GM12878 (cell line): Measurements from ENCODE around the gene RAB4B. TPM values are rescaled to one million over a fixed set of nuclear protein-coding genes. Genes with fewer than 3 reads are reported as not detected.
"Not testable (repeated sequence)": the region's sequence is repeated elsewhere in the genome, so short reads cannot be mapped to it uniquely, and the experiment has no call there.

ENCODE experiments used
- ATAC-seq: fragments of 200-7000 bp; cut with Tn5 transposase; 3 replicates; pipeline ENCODE4 v1.9.1; 2020; ENCODE audit warnings: mild to moderate bottlenecking, moderate library complexity
- BruUV-seq: library from RNA; stranded (reverse); fragments of 400-500 nt; replicated peaks from 2 replicates; lab custom pipeline; 2021; lab: Mats Ljungman, UMichigan
- CTCF ChIA-PET: fragments of 300-600 bp; sonication (Branson Sonifier 250); formaldehyde crosslinking; extraction: SDS; loops from one replicate; lab custom pipeline; 2021; ENCODE audit warnings: inconsistent platforms; lab: Yijun Ruan, JAX
- POLR2A ChIA-PET: fragments of 350-600 bp; formaldehyde crosslinking; extraction: SDS; loops from one replicate; lab custom pipeline; 2021; ENCODE audit warnings: inconsistent platforms; lab: Charles Lee
- RAD21 ChIA-PET: fragments of 300-600 bp; sonication (Branson Sonifier 250); formaldehyde crosslinking; loops from one replicate; lab custom pipeline; 2023; ENCODE audit warnings: antibody characterized with exemption; ENCODE audit not compliant: unreplicated experiment; lab: Charles Lee
- SMC1A ChIA-PET: fragments of 300-600 bp; sonication (Branson Sonifier 250); formaldehyde crosslinking; loops from one replicate; lab custom pipeline; 2023; ENCODE audit not compliant: unreplicated experiment, uncharacterized antibody; lab: Charles Lee
- DNase-seq: peaks from one replicate; pipeline ENCODE4 v3.0.0-alpha.2; 2011; ENCODE audit warnings: low read depth, low spot score
- FAIRE-seq: peaks from 3 replicates; lab custom pipeline; 2011; peaks lifted over from hg19 to GRCh38; lab: Jason Lieb, UNC
- H2AFZ ChIP-seq: 2 replicates; pipeline ENCODE4 v1.6.0; 2011; ENCODE audit warnings: low read depth, low read length, control low read depth; ENCODE audit not compliant: control insufficient read depth
- H3K27ac ChIP-seq: 2 replicates; pipeline ENCODE4 v1.5.1; 2011; ENCODE audit warnings: control low read depth; ENCODE audit not compliant: control insufficient read depth, insufficient read depth
- H3K27me3 ChIP-seq, 2 experiments: replicated peaks in 1 of 2; 2 replicates each; pipeline versions ENCODE4 v1.6.0 to v1.6.1; 2011; ENCODE audit warnings: low read length in 1 of 2; ENCODE audit not compliant: control insufficient read depth in 2 of 2, insufficient read depth in 2 of 2
- H3K36me3 ChIP-seq, 2 experiments: 2 replicates each; pipeline ENCODE4 v1.5.1; 2011; ENCODE audit warnings: low read length in 1 of 2; ENCODE audit not compliant: control insufficient read depth in 2 of 2, insufficient read depth in 2 of 2
- H3K4me1 ChIP-seq: 2 replicates; pipeline ENCODE4 v1.6.1; 2011; ENCODE audit warnings: mild to moderate bottlenecking, low read length, moderate library complexity, mixed read lengths; ENCODE audit not compliant: control insufficient read depth, insufficient read depth
- H3K4me2 ChIP-seq: 2 replicates; pipeline ENCODE4 v1.6.0; 2011; ENCODE audit warnings: control low read depth; ENCODE audit not compliant: control insufficient read depth, insufficient read depth
- H3K4me3 ChIP-seq: fragments of 200-600 bp; sonication (generic); 2 replicates; pipeline ENCODE4 v1.5.1; 2016
- H3K79me2 ChIP-seq: 2 replicates; pipeline ENCODE4 v1.6.0; 2011; ENCODE audit warnings: low read length; ENCODE audit not compliant: control insufficient read depth, insufficient read depth
- H3K9ac ChIP-seq: 2 replicates; pipeline ENCODE4 v1.8.0; 2011; ENCODE audit warnings: low read length, control low read depth, mixed read lengths; ENCODE audit not compliant: control insufficient read depth, insufficient read depth
- H3K9me3 ChIP-seq: replicated peaks from 3 replicates; pipeline ENCODE4 v1.5.1; 2011; ENCODE audit warnings: mild to moderate bottlenecking, low read length; ENCODE audit not compliant: control insufficient read depth, insufficient read depth
- H4K20me1 ChIP-seq: 2 replicates; pipeline ENCODE4 v1.6.0; 2011; ENCODE audit not compliant: control insufficient read depth, insufficient read depth
- CTCF ChIP-seq, 3 experiments: IDR thresholded peaks in 2 of 3; conservative IDR thresholded peaks in 1 of 3; 2 replicates each; pipeline ENCODE4 v1.5.1; 2011; ENCODE audit warnings: low read depth in 3 of 3, low read length in 3 of 3, mild to moderate bottlenecking in 3 of 3, control low read depth in 2 of 3, moderate library complexity in 2 of 3, inconsistent platforms in 1 of 3, mixed read lengths in 1 of 3; ENCODE audit not compliant: control insufficient read depth in 2 of 3, insufficient read depth in 1 of 3; ENCODE audit errors: extremely low read depth in 1 of 3
- NR2F1 ChIP-seq: fragments of 450-650 bp; conservative IDR thresholded peaks from 2 replicates; pipeline ENCODE4 v1.6.1; 2017; ENCODE audit warnings: mild to moderate bottlenecking
- POLR2A ChIP-seq: IDR thresholded peaks from 2 replicates; pipeline ENCODE4 v1.6.1; 2011; ENCODE audit warnings: low read depth, mild to moderate bottlenecking, low read length
- SMC3 ChIP-seq: IDR thresholded peaks from 2 replicates; pipeline ENCODE4 v1.6.1; 2011; ENCODE audit warnings: low read length, improper control_type of control experiment, borderline replicate concordance
- TCF12 ChIP-seq: IDR thresholded peaks from 2 replicates; pipeline ENCODE4 v1.6.1; 2011; ENCODE audit warnings: low read depth, mild to moderate bottlenecking, low read length
- YY1 ChIP-seq: IDR thresholded peaks from 2 replicates; pipeline ENCODE4 v1.6.1; 2011; ENCODE audit warnings: low read depth, mild to moderate bottlenecking, low read length
- WGBS: methylation state at CpG from one replicate; pipeline ENCODE4 v1.1.6; 2016; ENCODE audit warnings: low lambda C conversion rate; ENCODE audit not compliant: insufficient replicate concordance, insufficient coverage; ENCODE audit errors: missing lambda C conversion rate; 5-methylcytosine and 5-hydroxymethylcytosine counted together
- in situ Hi-C: fragments of 300-500 bp; cut with MboI; formaldehyde crosslinking; loops from 9 replicates; pipeline ENCODE4 v1.14.3; 2018; ENCODE audit warnings: mixed read lengths
- intact Hi-C: fragments of 100-400 bp; cut with micrococcal nuclease; formaldehyde crosslinking; loops from one replicate; pipeline ENCODE4 v1.14.2; 2022; ENCODE audit not compliant: unreplicated experiment
- polyA plus RNA-seq, 11 experiments: library from polyadenylated mRNA; depleted of rRNA in 4 of 11; unstranded in 6 of 11; stranded (reverse) in 5 of 11; fragments of >200 nt; fragmentation: Nextera tagmentation in 4 of 11; fragmentation: Illumina TruSeq in 1 of 11; extraction: Ambion mirVana in 4 of 11; extraction: Trizol in 1 of 11; gene quantifications; 1 replicate in 1 of 11; 2 replicates in 10 of 11; pipeline versions ENCODE4 v1.2.1 to v1.2.3, GENCODE V29; 2011 to 2016; ENCODE audit warnings: inconsistent platforms in 2 of 11, missing spikeins in 2 of 11, low read depth in 1 of 11
- total RNA-seq, 4 experiments: library from RNA; depleted of rRNA in 3 of 4; stranded (reverse); fragments of >200 nt in 3 of 4; fragmentation: Illumina TruSeq in 1 of 4; extraction: Trizol in 1 of 4; gene quantifications; 2 replicates each; pipeline versions ENCODE4 v1.2.1 to v1.2.3, GENCODE V29; 2013 to 2021

The RAB4B gene
- total and polyA plus RNA-seq, 10 of the 15 experiments (the other 5 are each of a cell fraction or from before 2014, with no cell fraction given) = 0.60 to 51.5 (median 27.7) TPM

GRCh38 chr19:40818480-40819399, 40.7 kb downstream of the RAB4B start:
- SMC1A ChIA-PET = interaction anchor here (0.6 to 3.2 kb wide), 10 partner anchors 10 to 1600 kb away, joined by 3 to 56 read pairs (median 4); partner anchors contain the start of genes COQ8B, ITPKC and RAB4B

More at GRCh38 chr19:40818480-40819399, 40.7 kb downstream of the RAB4B start:
- H3K79me2 ChIP-seq, FAIRE-seq, H3K27me3 ChIP-seq, H3K4me3 ChIP-seq, H4K20me1 ChIP-seq, H3K9ac ChIP-seq: not testable (repeated sequence)
- peak; percentile 97 for ATAC-seq
- RAD21 ChIA-PET = interaction anchor here (1.2 to 2.8 kb wide), 7 partner anchors 12 to 156 kb away, joined by 3 to 46 read pairs (median 5); partner anchors contain the start of genes EGLN2 and RAB4B
- POLR2A ChIA-PET = interaction anchor here (1.0 to 2.9 kb wide), 2 partner anchors 40 to 66 kb away, joined by 4 to 11 read pairs; partner anchors contain the start of gene RAB4B
- TF ChIP-seq POLR2A (0 out of 2 replicates have a peak, but pooled peaks have one; percentile 17), YY1 (0 out of 2 replicates have a peak, but pooled peaks have one; percentile 16), CTCF (IDR thresholded peaks at IDR 0.05 in 2 of 3, conservative IDR thresholded peaks at IDR 0.05 in 1 of 3; ENCODE audit: control insufficient read depth in 2 of 3, extremely low read depth in 1 of 3, insufficient read depth in 1 of 3, low read depth in 3 of 3, low read length in 3 of 3) (peak; percentile 39 to 51 (median 48); a peak in 5 of 6 replicates), TCF12 (0 out of 2 replicates have a peak, but pooled peaks have one; percentile 18), NR2F1 (peak; percentile 76), SMC3 (0 out of 2 replicates have a peak, but pooled peaks have one; percentile 13)
- TF ChIP-seq, all 136 proteins: peak for 6; not testable (repeated sequence) for 130
- H3K9me3 ChIP-seq, H3K27ac ChIP-seq, in situ Hi-C loops, H3K36me3 ChIP-seq, DNase-seq, BruUV-seq: not testable (repeated sequence)
- peak overlapping the region; percentile 82 for H2AFZ ChIP-seq
- peak overlapping the region; percentile 48 for H3K4me2 ChIP-seq
- 26% methylated on average over 28 of the region's 36 CpGs for WGBS
- peaks cover 11% of the 10 kb centered on the region for H3K4me1 ChIP-seq
- intact Hi-C loops = loop anchor here (1.0 kb wide), 1 partner anchor 156 kb away; no protein-coding TSS in a partner anchor
- CTCF ChIA-PET = interaction anchor here (0.6 to 3.5 kb wide), 22 partner anchors 12 to 443 kb away, joined by 3 to 76 read pairs (median 4); partner anchors contain the start of genes ACTMAP, EGLN2, NUMBL and RAB4B
